ENCODE results near the gene ZDHHC13.

ZDHHC13 gene

DNA sequence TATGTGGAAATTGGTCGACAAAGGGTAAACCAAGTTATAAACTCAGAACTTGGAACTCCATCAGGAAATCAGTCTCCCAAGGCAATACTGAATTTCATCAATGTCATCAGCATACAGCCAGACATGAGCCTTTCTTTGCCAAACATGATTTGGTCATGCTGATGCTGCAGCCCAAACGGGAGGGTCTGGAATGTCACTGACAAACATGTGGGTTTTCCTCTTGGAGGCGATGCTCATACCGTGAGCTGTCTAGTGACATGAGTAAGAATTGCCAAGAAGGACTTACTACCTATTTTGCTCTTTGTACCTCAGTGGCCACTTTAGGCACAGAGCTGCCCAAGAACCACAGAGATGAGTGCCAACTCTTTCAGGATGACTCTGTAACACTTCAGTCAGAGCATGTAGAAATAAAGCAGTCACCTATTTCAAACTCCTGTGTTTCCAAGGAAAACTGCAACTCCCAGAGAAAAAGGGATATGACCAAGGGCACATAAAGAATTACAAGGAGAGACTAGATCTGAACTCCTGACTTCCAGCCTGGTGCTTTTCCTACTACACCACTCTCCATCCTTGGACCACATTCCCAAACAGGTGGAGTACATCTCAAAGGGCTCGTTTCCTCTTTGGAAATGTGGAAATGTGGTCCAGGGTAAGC lies 32.2 kb upstream of the ZDHHC13 start:
- Histone ChIP-seq H3K27me3 (replicated peaks; ENCODE audit: control insufficient read depth, insufficient read depth, low read length) (no peaks in the 10 kb centered on the region), H3K4me3 (replicated peaks; ENCODE audit: low read depth, low read length) (no peak overlapping the region), H3K36me3 (ENCODE audit: control insufficient read depth, insufficient read depth, low read length) (no peaks in the 10 kb centered on the region)
- DNase-seq (ENCODE audit: extremely low read depth, insufficient read length): no peak
- TF ChIP-seq, protein P1, sequence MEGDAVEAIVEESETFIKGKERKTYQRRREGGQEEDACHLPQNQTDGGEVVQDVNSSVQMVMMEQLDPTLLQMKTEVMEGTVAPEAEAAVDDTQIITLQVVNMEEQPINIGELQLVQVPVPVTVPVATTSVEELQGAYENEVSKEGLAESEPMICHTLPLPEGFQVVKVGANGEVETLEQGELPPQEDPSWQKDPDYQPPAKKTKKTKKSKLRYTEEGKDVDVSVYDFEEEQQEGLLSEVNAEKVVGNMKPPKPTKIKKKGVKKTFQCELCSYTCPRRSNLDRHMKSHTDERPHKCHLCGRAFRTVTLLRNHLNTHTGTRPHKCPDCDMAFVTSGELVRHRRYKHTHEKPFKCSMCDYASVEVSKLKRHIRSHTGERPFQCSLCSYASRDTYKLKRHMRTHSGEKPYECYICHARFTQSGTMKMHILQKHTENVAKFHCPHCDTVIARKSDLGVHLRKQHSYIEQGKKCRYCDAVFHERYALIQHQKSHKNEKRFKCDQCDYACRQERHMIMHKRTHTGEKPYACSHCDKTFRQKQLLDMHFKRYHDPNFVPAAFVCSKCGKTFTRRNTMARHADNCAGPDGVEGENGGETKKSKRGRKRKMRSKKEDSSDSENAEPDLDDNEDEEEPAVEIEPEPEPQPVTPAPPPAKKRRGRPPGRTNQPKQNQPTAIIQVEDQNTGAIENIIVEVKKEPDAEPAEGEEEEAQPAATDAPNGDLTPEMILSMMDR (IDR thresholded peaks at IDR 0.05; ENCODE audit: insufficient read depth, low read length, poor library complexity, severe bottlenecking): no peak

DNA sequence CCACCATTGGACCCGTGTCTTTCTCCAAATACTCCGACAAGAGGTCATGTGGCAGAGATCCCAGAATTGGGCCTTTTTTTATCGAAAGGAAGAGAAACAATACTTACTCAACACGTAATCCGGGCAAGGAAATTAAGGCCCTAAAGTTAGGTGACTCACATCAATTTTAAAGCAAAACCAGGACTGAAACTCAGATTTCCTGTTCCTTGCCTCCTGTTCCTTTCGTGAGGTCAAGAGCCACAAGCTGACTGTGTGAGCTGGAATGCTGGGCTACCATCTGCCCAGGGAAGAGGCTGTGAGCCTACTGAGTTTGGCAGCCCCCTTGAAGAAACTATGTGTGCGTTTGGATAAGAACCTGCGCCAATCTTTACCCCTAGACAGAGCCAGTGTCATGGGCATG lies 29.3 kb upstream of the ZDHHC13 start:
- Histone ChIP-seq H3K36me3 (ENCODE audit: control insufficient read depth, insufficient read depth, low read length) (no peaks in the 10 kb centered on the region), H3K4me3 (replicated peaks; ENCODE audit: low read depth, low read length) (no peak overlapping the region), H3K27me3 (replicated peaks; ENCODE audit: control insufficient read depth, insufficient read depth, low read length) (no peaks in the 10 kb centered on the region)
- DNase-seq (ENCODE audit: extremely low read depth, insufficient read length): no peak
- TF ChIP-seq, protein P1 (IDR thresholded peaks at IDR 0.05; ENCODE audit: insufficient read depth, low read length, poor library complexity, severe bottlenecking): no peak

DNA sequence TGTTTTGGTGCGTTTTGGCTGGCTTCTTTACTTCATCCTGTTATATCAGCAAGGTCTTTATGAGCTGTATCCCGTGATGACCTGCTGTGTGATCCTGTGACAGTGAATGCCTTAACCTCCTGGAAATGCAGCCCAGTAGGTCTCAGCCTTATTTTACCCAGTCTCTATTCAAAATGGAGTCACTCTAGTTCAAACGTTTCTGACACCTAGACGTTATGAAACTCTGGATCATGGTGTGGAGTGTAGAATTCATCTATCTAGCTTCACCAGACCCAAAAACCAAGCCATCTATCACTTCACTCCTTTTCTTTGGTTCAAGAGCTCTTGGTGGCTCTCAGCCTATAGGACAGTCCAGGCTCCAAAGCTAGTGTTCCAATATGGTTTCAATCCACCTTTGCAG lies 28.2 kb upstream of the ZDHHC13 start:
- H3K27me3 ChIP-seq (replicated peaks; ENCODE audit: control insufficient read depth, insufficient read depth, low read length): no peaks in the 10 kb centered on the region
- no peak overlapping the region for H3K4me3 ChIP-seq (replicated peaks; ENCODE audit: low read depth, low read length)
- DNase-seq (ENCODE audit: extremely low read depth, insufficient read length): no peak
- no peaks in the 10 kb centered on the region for H3K36me3 ChIP-seq (ENCODE audit: control insufficient read depth, insufficient read depth, low read length)
- TF ChIP-seq, protein P1 (IDR thresholded peaks at IDR 0.05; ENCODE audit: insufficient read depth, low read length, poor library complexity, severe bottlenecking): no peak

DNA sequence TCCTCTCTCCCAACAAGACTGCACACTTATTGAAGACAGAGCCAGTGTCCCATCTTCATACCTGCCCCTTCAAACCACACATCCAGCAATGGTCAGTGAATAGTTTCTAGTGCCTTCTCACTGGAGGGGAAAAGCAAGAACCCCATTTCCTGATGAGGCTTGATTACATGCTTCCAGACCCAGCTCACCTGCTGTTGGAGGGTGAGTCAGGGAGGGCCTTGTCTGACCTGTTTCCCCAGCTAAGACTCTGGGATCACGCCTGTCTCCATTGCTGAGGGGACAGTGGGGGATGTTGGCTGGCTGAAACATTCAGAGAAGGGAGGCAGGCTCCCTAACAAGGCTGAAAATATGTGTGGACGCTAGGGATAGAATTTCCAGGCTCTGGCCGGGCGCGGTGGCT lies 27.5 kb upstream of the ZDHHC13 start:
- Histone ChIP-seq H3K27me3 (replicated peaks; ENCODE audit: control insufficient read depth, insufficient read depth, low read length) (no peaks in the 10 kb centered on the region), H3K4me3 (replicated peaks; ENCODE audit: low read depth, low read length) (no peak overlapping the region), H3K36me3 (ENCODE audit: control insufficient read depth, insufficient read depth, low read length) (no peaks in the 10 kb centered on the region)
- TF ChIP-seq, protein P1 (IDR thresholded peaks at IDR 0.05; ENCODE audit: insufficient read depth, low read length, poor library complexity, severe bottlenecking): no peak
- no peak for DNase-seq (ENCODE audit: extremely low read depth, insufficient read length)

DNA sequence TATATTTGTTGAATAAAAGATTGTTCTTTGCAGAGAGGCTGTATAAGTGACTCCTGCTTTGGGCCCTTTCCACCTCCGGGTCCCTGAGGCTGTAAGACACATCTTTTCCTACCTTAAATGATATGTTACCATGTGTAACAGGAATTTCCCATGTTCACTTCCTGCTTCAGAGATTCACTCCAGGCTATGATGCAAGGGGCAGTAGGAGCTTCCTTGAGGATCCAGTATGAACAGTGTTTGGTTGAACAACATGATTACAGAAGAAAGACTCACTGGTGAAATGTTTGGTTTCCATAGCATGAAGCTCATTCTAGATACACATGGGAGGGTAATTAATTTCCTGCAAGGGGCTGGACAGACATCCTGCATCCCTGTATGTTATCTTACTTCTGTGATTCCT lies 25.6 kb upstream of the ZDHHC13 start:
- H3K36me3 ChIP-seq (ENCODE audit: control insufficient read depth, insufficient read depth, low read length): no peaks in the 10 kb centered on the region
- no peak overlapping the region for H3K4me3 ChIP-seq (replicated peaks; ENCODE audit: low read depth, low read length)
- TF ChIP-seq, protein P1 (IDR thresholded peaks at IDR 0.05; ENCODE audit: insufficient read depth, low read length, poor library complexity, severe bottlenecking): no peak
- no peaks in the 10 kb centered on the region for H3K27me3 ChIP-seq (replicated peaks; ENCODE audit: control insufficient read depth, insufficient read depth, low read length)
- DNase-seq (ENCODE audit: extremely low read depth, insufficient read length): no peak

DNA sequence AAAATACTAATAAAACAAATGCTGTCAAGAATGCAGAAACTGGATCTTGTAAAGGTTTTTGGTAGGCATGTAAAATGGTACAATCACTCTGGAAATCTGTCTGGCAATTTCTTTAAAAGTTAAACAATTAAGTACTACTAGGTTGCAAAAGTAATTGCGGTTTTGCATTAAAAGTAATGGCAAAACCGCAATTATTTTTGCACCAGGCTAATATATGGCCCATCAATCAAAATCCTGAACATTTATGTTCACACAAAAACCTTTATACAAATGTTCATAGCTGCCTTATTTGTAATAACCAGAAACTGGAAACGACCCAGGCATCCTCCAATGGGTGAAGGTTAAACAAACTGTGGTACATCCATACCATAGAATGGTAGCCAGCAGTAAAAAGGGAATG lies 24.6 kb upstream of the ZDHHC13 start:
- TF ChIP-seq, protein P1 (IDR thresholded peaks at IDR 0.05; ENCODE audit: insufficient read depth, low read length, poor library complexity, severe bottlenecking): no peak
- Histone ChIP-seq H3K27me3 (replicated peaks; ENCODE audit: control insufficient read depth, insufficient read depth, low read length) (no peaks in the 10 kb centered on the region), H3K36me3 (ENCODE audit: control insufficient read depth, insufficient read depth, low read length) (no peaks in the 10 kb centered on the region), H3K4me3 (replicated peaks; ENCODE audit: low read depth, low read length) (no peak overlapping the region)
- DNase-seq (ENCODE audit: extremely low read depth, insufficient read length): no peak
